HepG2 (cell line): Measurements from ENCODE around the gene PITHD1. TPM values are rescaled to one million over a fixed set of nuclear protein-coding genes. Genes with fewer than 3 reads are reported as not detected.

Experiments used
- FOXO1 ChIP-seq: sonication (generic); formaldehyde crosslinking; IDR thresholded peaks from 2 replicates; pipeline ENCODE4 v1.4.0; 2020; ENCODE audit warnings: missing genetic modification reagents
- GFI1 ChIP-seq: sonication (generic); formaldehyde crosslinking; IDR thresholded peaks from 2 replicates; pipeline ENCODE4 v1.5.0; 2020; ENCODE audit warnings: missing genetic modification reagents, mild to moderate bottlenecking, borderline replicate concordance
- HOXA9 ChIP-seq: sonication (generic); formaldehyde crosslinking; IDR thresholded peaks from 2 replicates; pipeline ENCODE4 v1.8.1; 2022; ENCODE audit warnings: missing genetic modification reagents, mild to moderate bottlenecking, moderate library complexity, borderline replicate concordance
- KDM6A ChIP-seq: IDR thresholded peaks from 2 replicates; pipeline ENCODE4 v1.6.1; 2016; ENCODE audit warnings: low read depth
- NR1H2 ChIP-seq: sonication (generic); formaldehyde crosslinking; IDR thresholded peaks from 2 replicates; pipeline ENCODE4 v1.8.1; 2022; ENCODE audit warnings: low read depth, missing genetic modification reagents, borderline replicate concordance
- RXRA ChIP-seq: sonication (generic); formaldehyde crosslinking; IDR thresholded peaks from 2 replicates; pipeline ENCODE4 v1.5.1; 2020; ENCODE audit warnings: missing genetic modification reagents
- XBP1 ChIP-seq: sonication (generic); formaldehyde crosslinking; IDR thresholded peaks from 2 replicates; pipeline ENCODE4 v1.5.0; 2020; ENCODE audit warnings: missing genetic modification reagents
- ZNF432 ChIP-seq: sonication (generic); formaldehyde crosslinking; IDR thresholded peaks from 2 replicates; pipeline ENCODE4 v1.5.0; 2020; ENCODE audit warnings: missing genetic modification reagents, mild to moderate bottlenecking, borderline replicate concordance
- polyA plus RNA-seq, 8 experiments: library from polyadenylated mRNA; depleted of rRNA in 3 of 8; stranded (reverse) in 7 of 8; unstranded in 1 of 8; fragments of >200 nt; fragmentation: Illumina TruSeq in 4 of 8; extraction: Trizol in 4 of 8; gene quantifications; 2 replicates each; pipeline versions ENCODE4 v1.2.1 to v1.2.3, GENCODE V29; 2011 to 2016; ENCODE audit warnings: low read depth in 4 of 8, missing spikeins in 1 of 8, mixed read lengths in 1 of 8; ENCODE audit not compliant: insufficient read depth in 1 of 8
- total RNA-seq, 5 experiments: library from RNA; depleted of rRNA; stranded (reverse); fragments of >200 nt; fragmentation: Illumina TruSeq; extraction: Trizol; gene quantifications; 2 replicates each; pipeline ENCODE4 v1.2.3, GENCODE V29; 2016; ENCODE audit warnings: low read depth in 1 of 5
- TF ChIP-seq, protein P1 (sequence below): sonication (generic); formaldehyde crosslinking; IDR thresholded peaks from 2 replicates; pipeline ENCODE4 v1.9.0; 2022; ENCODE audit warnings: low read depth, missing genetic modification reagents
- TF ChIP-seq, protein P2 (sequence below): sonication (generic); formaldehyde crosslinking; IDR thresholded peaks from 2 replicates; pipeline ENCODE4 v1.4.0; 2020; ENCODE audit warnings: missing genetic modification reagents
- TF ChIP-seq, protein P3 (sequence below), 2 experiments: fragments of 450-650 bp in 1 of 2; sonication (generic) in 1 of 2; formaldehyde crosslinking in 1 of 2; IDR thresholded peaks; 2 replicates each; pipeline versions ENCODE4 v1.6.1 to v1.8.0; 2016 to 2022; ENCODE audit warnings: antibody characterized with exemption in 1 of 2, mild to moderate bottlenecking in 1 of 2, missing genetic modification reagents in 1 of 2
- TF ChIP-seq, protein P4 (sequence below): sonication (generic); formaldehyde crosslinking; IDR thresholded peaks from 2 replicates; pipeline ENCODE4 v1.4.0; 2020; ENCODE audit warnings: mild to moderate bottlenecking, low read depth, missing genetic modification reagents

The PITHD1 gene
- total and polyA plus RNA-seq, 2 of the 13 experiments (the other 11 are each of a cell fraction or from before 2014, with no cell fraction given) = 28.0 to 37.3 TPM

DNA sequence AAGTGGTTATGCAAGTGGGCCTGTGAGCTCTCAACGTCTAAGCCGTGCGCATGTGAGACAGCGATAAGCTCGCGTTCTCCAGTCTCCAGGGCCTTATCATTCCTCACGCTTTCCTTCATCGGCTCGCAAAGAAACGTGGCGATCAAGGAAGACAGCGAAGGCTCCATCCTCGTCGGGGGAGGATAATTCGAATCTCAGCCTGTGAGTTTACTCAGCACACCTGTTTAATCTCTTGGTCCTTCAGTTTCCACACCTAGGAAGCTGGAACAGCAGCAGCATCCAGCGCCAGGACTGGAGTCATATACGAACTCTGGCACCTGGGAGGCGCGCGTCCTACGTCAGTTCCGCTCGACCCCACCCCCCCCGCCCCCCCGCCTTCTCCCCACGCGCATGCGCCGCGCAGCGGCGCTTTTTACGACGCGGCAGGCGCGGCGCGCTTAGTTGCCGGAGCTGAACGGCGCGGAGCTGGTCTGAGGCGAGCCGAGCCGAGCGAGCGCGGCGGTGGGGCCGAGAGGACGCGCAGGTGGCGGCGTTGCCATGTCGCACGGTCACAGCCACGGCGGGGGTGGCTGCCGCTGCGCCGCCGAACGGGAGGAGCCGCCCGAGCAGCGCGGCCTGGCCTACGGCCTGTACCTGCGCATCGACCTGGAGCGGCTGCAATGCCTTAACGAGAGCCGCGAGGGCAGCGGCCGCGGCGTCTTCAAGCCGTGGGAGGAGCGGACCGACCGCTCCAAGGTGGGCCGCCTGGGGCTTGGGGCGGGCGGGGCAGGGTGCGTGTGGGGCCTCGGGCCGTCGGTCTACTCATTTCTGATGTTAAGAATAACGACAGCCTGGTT lies at the start of gene PITHD1 (continued):
- TF ChIP-seq, protein P1, sequence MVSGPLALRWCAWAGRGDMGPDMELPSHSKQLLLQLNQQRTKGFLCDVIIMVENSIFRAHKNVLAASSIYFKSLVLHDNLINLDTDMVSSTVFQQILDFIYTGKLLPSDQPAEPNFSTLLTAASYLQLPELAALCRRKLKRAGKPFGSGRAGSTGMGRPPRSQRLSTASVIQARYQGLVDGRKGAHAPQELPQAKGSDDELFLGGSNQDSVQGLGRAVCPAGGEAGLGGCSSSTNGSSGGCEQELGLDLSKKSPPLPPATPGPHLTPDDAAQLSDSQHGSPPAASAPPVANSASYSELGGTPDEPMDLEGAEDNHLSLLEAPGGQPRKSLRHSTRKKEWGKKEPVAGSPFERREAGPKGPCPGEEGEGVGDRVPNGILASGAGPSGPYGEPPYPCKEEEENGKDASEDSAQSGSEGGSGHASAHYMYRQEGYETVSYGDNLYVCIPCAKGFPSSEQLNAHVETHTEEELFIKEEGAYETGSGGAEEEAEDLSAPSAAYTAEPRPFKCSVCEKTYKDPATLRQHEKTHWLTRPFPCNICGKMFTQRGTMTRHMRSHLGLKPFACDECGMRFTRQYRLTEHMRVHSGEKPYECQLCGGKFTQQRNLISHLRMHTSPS (CRISPR knock-in tag) = no peak; the same call in 1 of the 2 replicates
- TF ChIP-seq HOXA9 (CRISPR knock-in tag) (peak; percentile 40; the same call in 1 of the 2 replicates), GFI1 (CRISPR knock-in tag) (0 out of 2 replicates have a peak, but pooled peaks have one; percentile 12), XBP1 (CRISPR knock-in tag) (no peak; the same call in 1 of the 2 replicates), FOXO1 (CRISPR knock-in tag) (no peak), NR1H2 (CRISPR knock-in tag) (no peak), RXRA (peak; percentile 18; the same call in 1 of the 2 replicates), ZNF432 (CRISPR knock-in tag) (no peak), KDM6A (CRISPR knock-in tag) (no peak)
- TF ChIP-seq, protein P2, sequence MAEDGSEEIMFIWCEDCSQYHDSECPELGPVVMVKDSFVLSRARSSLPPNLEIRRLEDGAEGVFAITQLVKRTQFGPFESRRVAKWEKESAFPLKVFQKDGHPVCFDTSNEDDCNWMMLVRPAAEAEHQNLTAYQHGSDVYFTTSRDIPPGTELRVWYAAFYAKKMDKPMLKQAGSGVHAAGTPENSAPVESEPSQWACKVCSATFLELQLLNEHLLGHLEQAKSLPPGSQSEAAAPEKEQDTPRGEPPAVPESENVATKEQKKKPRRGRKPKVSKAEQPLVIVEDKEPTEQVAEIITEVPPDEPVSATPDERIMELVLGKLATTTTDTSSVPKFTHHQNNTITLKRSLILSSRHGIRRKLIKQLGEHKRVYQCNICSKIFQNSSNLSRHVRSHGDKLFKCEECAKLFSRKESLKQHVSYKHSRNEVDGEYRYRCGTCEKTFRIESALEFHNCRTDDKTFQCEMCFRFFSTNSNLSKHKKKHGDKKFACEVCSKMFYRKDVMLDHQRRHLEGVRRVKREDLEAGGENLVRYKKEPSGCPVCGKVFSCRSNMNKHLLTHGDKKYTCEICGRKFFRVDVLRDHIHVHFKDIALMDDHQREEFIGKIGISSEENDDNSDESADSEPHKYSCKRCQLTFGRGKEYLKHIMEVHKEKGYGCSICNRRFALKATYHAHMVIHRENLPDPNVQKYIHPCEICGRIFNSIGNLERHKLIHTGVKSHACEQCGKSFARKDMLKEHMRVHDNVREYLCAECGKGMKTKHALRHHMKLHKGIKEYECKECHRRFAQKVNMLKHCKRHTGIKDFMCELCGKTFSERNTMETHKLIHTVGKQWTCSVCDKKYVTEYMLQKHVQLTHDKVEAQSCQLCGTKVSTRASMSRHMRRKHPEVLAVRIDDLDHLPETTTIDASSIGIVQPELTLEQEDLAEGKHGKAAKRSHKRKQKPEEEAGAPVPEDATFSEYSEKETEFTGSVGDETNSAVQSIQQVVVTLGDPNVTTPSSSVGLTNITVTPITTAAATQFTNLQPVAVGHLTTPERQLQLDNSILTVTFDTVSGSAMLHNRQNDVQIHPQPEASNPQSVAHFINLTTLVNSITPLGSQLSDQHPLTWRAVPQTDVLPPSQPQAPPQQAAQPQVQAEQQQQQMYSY (CRISPR knock-in tag) = peak; percentile 72; the same call in 1 of the 2 replicates
- TF ChIP-seq, protein P3, sequence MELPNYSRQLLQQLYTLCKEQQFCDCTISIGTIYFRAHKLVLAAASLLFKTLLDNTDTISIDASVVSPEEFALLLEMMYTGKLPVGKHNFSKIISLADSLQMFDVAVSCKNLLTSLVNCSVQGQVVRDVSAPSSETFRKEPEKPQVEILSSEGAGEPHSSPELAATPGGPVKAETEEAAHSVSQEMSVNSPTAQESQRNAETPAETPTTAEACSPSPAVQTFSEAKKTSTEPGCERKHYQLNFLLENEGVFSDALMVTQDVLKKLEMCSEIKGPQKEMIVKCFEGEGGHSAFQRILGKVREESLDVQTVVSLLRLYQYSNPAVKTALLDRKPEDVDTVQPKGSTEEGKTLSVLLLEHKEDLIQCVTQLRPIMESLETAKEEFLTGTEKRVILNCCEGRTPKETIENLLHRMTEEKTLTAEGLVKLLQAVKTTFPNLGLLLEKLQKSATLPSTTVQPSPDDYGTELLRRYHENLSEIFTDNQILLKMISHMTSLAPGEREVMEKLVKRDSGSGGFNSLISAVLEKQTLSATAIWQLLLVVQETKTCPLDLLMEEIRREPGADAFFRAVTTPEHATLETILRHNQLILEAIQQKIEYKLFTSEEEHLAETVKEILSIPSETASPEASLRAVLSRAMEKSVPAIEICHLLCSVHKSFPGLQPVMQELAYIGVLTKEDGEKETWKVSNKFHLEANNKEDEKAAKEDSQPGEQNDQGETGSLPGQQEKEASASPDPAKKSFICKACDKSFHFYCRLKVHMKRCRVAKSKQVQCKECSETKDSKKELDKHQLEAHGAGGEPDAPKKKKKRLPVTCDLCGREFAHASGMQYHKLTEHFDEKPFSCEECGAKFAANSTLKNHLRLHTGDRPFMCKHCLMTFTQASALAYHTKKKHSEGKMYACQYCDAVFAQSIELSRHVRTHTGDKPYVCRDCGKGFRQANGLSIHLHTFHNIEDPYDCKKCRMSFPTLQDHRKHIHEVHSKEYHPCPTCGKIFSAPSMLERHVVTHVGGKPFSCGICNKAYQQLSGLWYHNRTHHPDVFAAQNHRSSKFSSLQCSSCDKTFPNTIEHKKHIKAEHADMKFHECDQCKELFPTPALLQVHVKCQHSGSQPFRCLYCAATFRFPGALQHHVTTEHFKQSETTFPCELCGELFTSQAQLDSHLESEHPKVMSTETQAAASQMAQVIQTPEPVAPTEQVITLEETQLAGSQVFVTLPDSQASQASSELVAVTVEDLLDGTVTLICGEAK (IDR thresholded peaks at IDR 0.05) = no peak
- TF ChIP-seq, protein P3 (CRISPR knock-in tag; IDR thresholded peaks at IDR 0.05) = 0 out of 2 replicates have a peak, but pooled peaks have one; percentile 40
- TF ChIP-seq, protein P4, sequence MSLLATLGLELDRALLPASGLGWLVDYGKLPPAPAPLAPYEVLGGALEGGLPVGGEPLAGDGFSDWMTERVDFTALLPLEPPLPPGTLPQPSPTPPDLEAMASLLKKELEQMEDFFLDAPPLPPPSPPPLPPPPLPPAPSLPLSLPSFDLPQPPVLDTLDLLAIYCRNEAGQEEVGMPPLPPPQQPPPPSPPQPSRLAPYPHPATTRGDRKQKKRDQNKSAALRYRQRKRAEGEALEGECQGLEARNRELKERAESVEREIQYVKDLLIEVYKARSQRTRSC = no peak
